HUES48 (cell line): ENCODE data around the gene HTR1A.

Experiments
- H3K27ac ChIP-seq: one replicate; pipeline ENCODE4 v1.7.0; 2013; ENCODE audit warnings: low read depth, low read length, inconsistent platforms
- H3K27me3 ChIP-seq: 2 replicates; pipeline ENCODE4 v1.6.1; 2013; ENCODE audit warnings: mild to moderate bottlenecking, low read length; ENCODE audit not compliant: control insufficient read depth, insufficient read depth
- H3K36me3 ChIP-seq: 2 replicates; pipeline ENCODE4 v1.6.1; 2013; ENCODE audit warnings: low read length; ENCODE audit not compliant: control insufficient read depth, insufficient read depth
- H3K4me1 ChIP-seq: 2 replicates; pipeline ENCODE4 v1.6.1; 2013; ENCODE audit warnings: mild to moderate bottlenecking, low read length; ENCODE audit not compliant: control insufficient read depth, insufficient read depth
- H3K4me3 ChIP-seq: 2 replicates; pipeline ENCODE4 v1.5.1; 2013; ENCODE audit warnings: mild to moderate bottlenecking, low read depth, low read length
- H3K9ac ChIP-seq: 2 replicates; pipeline ENCODE4 v1.6.1; 2013; ENCODE audit warnings: mild to moderate bottlenecking, low read depth, low read length, moderate library complexity
- H3K9me3 ChIP-seq: 2 replicates; pipeline ENCODE4 v1.6.1; 2013; ENCODE audit warnings: low read length; ENCODE audit not compliant: control insufficient read depth, insufficient read depth

Gene HTR1A

GRCh38 chr5:63958654-63959053, 3.6 kb downstream of the HTR1A start:
- peaks cover 34% of the 10 kb centered on the region for H3K4me1 ChIP-seq
- H3K9ac ChIP-seq: no peak overlapping the region
- peak overlapping the region; percentile 84 for H3K27ac ChIP-seq
- H3K4me3 ChIP-seq: peak overlapping the region; percentile 62
- H3K9me3 ChIP-seq: no peaks in the 10 kb centered on the region
- H3K36me3 ChIP-seq: no peaks in the 10 kb centered on the region
- peaks cover 42% of the 10 kb centered on the region for H3K27me3 ChIP-seq

- Histone ChIP-seq H3K4me3 (0 out of 2 replicates have a peak overlapping the region, but pooled peaks have one; percentile 62), H3K27ac (no peak overlapping the region), H3K9me3 (no peaks in the 10 kb centered on the region)
These were observed 4.6 kb downstream of the HTR1A start for GRCh38 chr5:63957617-63958016.

GRCh38 chr5:63953217-63953616, 9.0 kb downstream of the HTR1A start:
- H3K36me3 ChIP-seq: no peaks in the 10 kb centered on the region
- no peak overlapping the region for H3K4me3 ChIP-seq
- H3K27me3 ChIP-seq: no peaks in the 10 kb centered on the region
- H3K9ac ChIP-seq: no peak overlapping the region
- H3K4me1 ChIP-seq: peaks cover 17% of the 10 kb centered on the region
- H3K9me3 ChIP-seq: no peaks in the 10 kb centered on the region
- H3K27ac ChIP-seq: no peak overlapping the region

More at GRCh38 chr5:63957617-63958016, 4.6 kb downstream of the HTR1A start:
- Histone ChIP-seq H3K27me3 (peaks cover 38% of the 10 kb centered on the region), H3K9ac (no peak overlapping the region), H3K36me3 (no peaks in the 10 kb centered on the region), H3K4me1 (peaks cover 28% of the 10 kb centered on the region)

- Histone ChIP-seq H3K27ac (no peak overlapping the region), H3K27me3 (no peaks in the 10 kb centered on the region), H3K36me3 (no peaks in the 10 kb centered on the region), H3K4me3 (no peak overlapping the region), H3K4me1 (0 out of 2 replicates have a peak, but pooled peaks cover 3% of the 10 kb centered on the region), H3K9ac (no peak overlapping the region), H3K9me3 (no peaks in the 10 kb centered on the region)
These were observed 27.1 kb downstream of the HTR1A start for GRCh38 chr5:63935103-63935502.

GRCh38 chr5:63931836-63932235, 30.4 kb downstream of the HTR1A start:
- Histone ChIP-seq H3K27ac (no peak overlapping the region), H3K27me3 (no peaks in the 10 kb centered on the region), H3K4me3 (no peak overlapping the region), H3K36me3 (no peaks in the 10 kb centered on the region), H3K4me1 (peaks cover 11% of the 10 kb centered on the region; the same call in 1 of the 2 replicates), H3K9me3 (no peaks in the 10 kb centered on the region), H3K9ac (no peak overlapping the region)

GRCh38 chr5:63928451-63928850, 33.8 kb downstream of the HTR1A start:
- H3K27ac ChIP-seq: no peak overlapping the region
- peaks cover 22% of the 10 kb centered on the region for H3K4me1 ChIP-seq
- no peaks in the 10 kb centered on the region for H3K36me3 ChIP-seq
- H3K4me3 ChIP-seq: no peak overlapping the region
- H3K27me3 ChIP-seq: no peaks in the 10 kb centered on the region
- no peaks in the 10 kb centered on the region for H3K9me3 ChIP-seq
- no peak overlapping the region for H3K9ac ChIP-seq

- Histone ChIP-seq H3K4me3 (no peak overlapping the region), H3K9me3 (no peaks in the 10 kb centered on the region), H3K9ac (no peak overlapping the region), H3K27ac (no peak overlapping the region), H3K27me3 (no peaks in the 10 kb centered on the region), H3K4me1 (peaks cover 31% of the 10 kb centered on the region), H3K36me3 (no peaks in the 10 kb centered on the region)
These were observed 38.3 kb downstream of the HTR1A start for GRCh38 chr5:63923914-63924313.

GRCh38 chr5:63919763-63920478, 42.3 kb downstream of the HTR1A start:
- Histone ChIP-seq H3K36me3 (no peaks in the 10 kb centered on the region), H3K4me3 (no peak overlapping the region), H3K27ac (no peak overlapping the region), H3K27me3 (no peaks in the 10 kb centered on the region), H3K4me1 (peaks cover 13% of the 10 kb centered on the region), H3K9me3 (no peaks in the 10 kb centered on the region), H3K9ac (no peak overlapping the region)

GRCh38 chr5:63916786-63917185, 45.5 kb downstream of the HTR1A start:
- Histone ChIP-seq H3K9me3 (no peaks in the 10 kb centered on the region), H3K36me3 (no peaks in the 10 kb centered on the region), H3K27ac (no peak overlapping the region), H3K4me3 (no peak overlapping the region), H3K4me1 (peaks cover 13% of the 10 kb centered on the region), H3K9ac (no peak overlapping the region), H3K27me3 (no peaks in the 10 kb centered on the region)

- Histone ChIP-seq H3K9me3 (no peaks in the 10 kb centered on the region), H3K9ac (no peak overlapping the region), H3K27ac (no peak overlapping the region), H3K4me3 (no peak overlapping the region), H3K4me1 (0 out of 2 replicates have a peak, but pooled peaks cover 3% of the 10 kb centered on the region), H3K36me3 (no peaks in the 10 kb centered on the region), H3K27me3 (no peaks in the 10 kb centered on the region)
These were observed 50.4 kb downstream of the HTR1A start for GRCh38 chr5:63911871-63912270.
